ENCODE results near the gene RAB11FIP4.
"Not testable (repeated sequence)": the region's sequence is repeated elsewhere in the genome, so short reads cannot be mapped to it uniquely, and the experiment has no call there.

The RAB11FIP4 gene

GRCh38 chr17:31391496-31391949 lies at the start of gene RAB11FIP4:
TSS of gene RAB11FIP4 (plus strand) at chr17:31391675. CDS start at chr17:31391853, 178 bp downstream.
- no peak for TF ChIP-seq CTCF (IDR thresholded peaks at IDR 0.05; ENCODE audit: low read depth, low read length)

GRCh38 chr17:31345191-31345747 lies 46.2 kb upstream of the RAB11FIP4 start:
- not testable (repeated sequence) for DNase-seq (ENCODE audit: extremely low read depth, low read depth)

More at GRCh38 chr17:31391496-31391949, at the start of gene RAB11FIP4:
- DNase-seq (ENCODE audit: extremely low read depth, low read depth): no peak

- TF ChIP-seq CTCF (IDR thresholded peaks at IDR 0.05; ENCODE audit: low read depth, low read length): no peak
- no peak for DNase-seq (ENCODE audit: extremely low read depth, low read depth)
Measured at GRCh38 chr17:31349454-31349853, 42.0 kb upstream of the RAB11FIP4 start.

- DNase-seq (ENCODE audit: extremely low read depth, low read depth): no peak
- no peak for TF ChIP-seq CTCF (IDR thresholded peaks at IDR 0.05; ENCODE audit: low read depth, low read length)
Measured at GRCh38 chr17:31355935-31356334, 35.5 kb upstream of the RAB11FIP4 start.

- TF ChIP-seq CTCF (IDR thresholded peaks at IDR 0.05; ENCODE audit: low read depth, low read length): no peak
- no peak for DNase-seq (ENCODE audit: extremely low read depth, low read depth)
Measured at GRCh38 chr17:31357091-31357490, 34.4 kb upstream of the RAB11FIP4 start.

GRCh38 chr17:31357839-31358394 lies 33.6 kb upstream of the RAB11FIP4 start:
- TF ChIP-seq CTCF (IDR thresholded peaks at IDR 0.05; ENCODE audit: low read depth, low read length): no peak
- peak; percentile 19 for DNase-seq (ENCODE audit: extremely low read depth, low read depth)

GRCh38 chr17:31364012-31364411 lies 27.5 kb upstream of the RAB11FIP4 start:
- DNase-seq (ENCODE audit: extremely low read depth, low read depth): no peak
- no peak for TF ChIP-seq CTCF (IDR thresholded peaks at IDR 0.05; ENCODE audit: low read depth, low read length)

GRCh38 chr17:31366088-31366487 lies 25.4 kb upstream of the RAB11FIP4 start:
- TF ChIP-seq CTCF (IDR thresholded peaks at IDR 0.05; ENCODE audit: low read depth, low read length): no peak
- no peak for DNase-seq (ENCODE audit: extremely low read depth, low read depth)
